Breast epithelium (tissue), 4 donors: ENCODE data around the gene ETNPPL. TPM values are rescaled to one million over a fixed set of nuclear protein-coding genes. Genes with fewer than 3 reads are reported as not detected.

Experiments used
- DNase-seq, 2 donors: peaks; one replicate each; pipeline ENCODE4 v3.0.0-alpha.2; 2019; ENCODE audit warnings: low spot score in 2 of 2
- H3K27ac ChIP-seq, 2 donors: fragments of 200-600 bp; sonication (generic) in 1 of 2; one replicate each; pipeline ENCODE4 v1.5.1; 2016 to 2019; ENCODE audit warnings: mild to moderate bottlenecking in 1 of 2
- H3K27me3 ChIP-seq, 2 donors: fragments of 200-600 bp; sonication (generic) in 1 of 2; one replicate each; pipeline versions ENCODE4 v1.5.1 to v1.6.0; 2017 to 2019; ENCODE audit warnings: control low read depth in 1 of 2, mild to moderate bottlenecking in 1 of 2
- H3K36me3 ChIP-seq: fragments of 200-600 bp; one replicate; pipeline ENCODE4 v1.5.1; 2019
- H3K4me1 ChIP-seq, 2 donors: fragments of 200-600 bp; sonication (generic); one replicate each; pipeline ENCODE4 v1.5.1; 2016 to 2019; ENCODE audit warnings: control low read depth in 1 of 2
- H3K4me3 ChIP-seq, 3 donors: fragments of 200-600 bp; sonication (generic); 1 replicate in 2 of 3; 2 replicates in 1 of 3; pipeline ENCODE4 v1.5.1; 2016 to 2019; ENCODE audit warnings: mild to moderate bottlenecking in 3 of 3, moderate library complexity in 2 of 3
- H3K9me3 ChIP-seq, 2 donors: fragments of 200-600 bp; sonication (generic) in 1 of 2; one replicate each; pipeline ENCODE4 v1.5.1; 2016 to 2019; ENCODE audit warnings: control low read depth in 1 of 2
- POLR2A ChIP-seq: fragments of 450-650 bp; IDR thresholded peaks from one replicate; pipeline ENCODE4 v1.6.1; 2016; ENCODE audit warnings: antibody characterized with exemption, mild to moderate bottlenecking, moderate library complexity
- POLR2AphosphoS5 ChIP-seq, 3 donors: sonication (generic); formaldehyde crosslinking; IDR thresholded peaks; one replicate each; pipeline ENCODE4 v1.6.1; 2017; ENCODE audit warnings: antibody characterized with exemption in 3 of 3
- intact Hi-C: fragments of 100-400 bp; cut with DNase I; formaldehyde crosslinking; loops from one replicate; pipeline ENCODE4 v1.15.1; 2023; ENCODE audit warnings: low total_unique reads
- total RNA-seq, 3 donors: library from RNA; depleted of rRNA; stranded (reverse); fragments of >200 nt; gene quantifications; one replicate each; pipeline ENCODE4 v1.1.0, GENCODE V29; 2016
- TF ChIP-seq, protein P1 (sequence below), 3 donors: fragments of 450-650 bp; IDR thresholded peaks; one replicate each; pipeline ENCODE4 v1.5.1; 2016 to 2017; ENCODE audit warnings: antibody characterized with exemption in 3 of 3, mild to moderate bottlenecking in 3 of 3, moderate library complexity in 3 of 3

The ETNPPL gene
- total RNA-seq, 3 donors from 2014 or later: not detected

DNA sequence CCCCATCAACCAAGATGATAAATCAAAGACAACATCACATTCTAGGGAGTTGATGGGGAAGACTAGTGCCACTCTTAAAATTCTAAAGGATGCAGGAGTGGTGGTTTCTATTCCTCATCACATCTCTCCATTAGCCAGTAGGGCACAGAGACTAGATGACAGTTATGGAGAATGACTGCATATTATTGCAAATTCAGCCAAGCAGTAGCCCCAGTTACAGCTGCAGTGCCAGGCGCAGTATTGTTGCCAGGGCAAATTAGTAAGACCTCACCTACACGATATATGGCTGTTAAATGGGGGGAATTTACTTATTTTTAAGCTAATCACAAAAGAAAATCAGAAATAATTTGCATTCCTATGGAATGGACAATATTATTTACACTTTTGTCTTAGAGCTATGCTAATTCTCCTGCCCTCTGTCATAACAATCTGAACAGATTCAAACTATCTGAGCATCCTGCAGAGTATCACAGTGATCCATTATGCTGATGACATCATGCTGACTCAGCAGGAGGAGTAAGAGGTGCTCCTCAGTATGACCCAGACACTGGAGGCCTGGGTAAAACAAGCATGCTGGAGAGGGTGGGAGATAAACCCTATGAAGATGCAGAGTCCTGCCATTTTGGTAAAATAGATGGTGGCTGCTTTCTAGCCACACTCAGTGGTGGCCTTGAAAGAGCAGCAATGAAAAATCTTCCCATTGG, 24.7 kb downstream of the ETNPPL start:
- H3K27ac ChIP-seq: no peak overlapping the region
- no peaks in the 10 kb centered on the region for H3K9me3 ChIP-seq
- TF ChIP-seq POLR2AphosphoS5 (IDR thresholded peaks at IDR 0.05): no peak
- no peak for TF ChIP-seq POLR2A
- TF ChIP-seq, protein P1, sequence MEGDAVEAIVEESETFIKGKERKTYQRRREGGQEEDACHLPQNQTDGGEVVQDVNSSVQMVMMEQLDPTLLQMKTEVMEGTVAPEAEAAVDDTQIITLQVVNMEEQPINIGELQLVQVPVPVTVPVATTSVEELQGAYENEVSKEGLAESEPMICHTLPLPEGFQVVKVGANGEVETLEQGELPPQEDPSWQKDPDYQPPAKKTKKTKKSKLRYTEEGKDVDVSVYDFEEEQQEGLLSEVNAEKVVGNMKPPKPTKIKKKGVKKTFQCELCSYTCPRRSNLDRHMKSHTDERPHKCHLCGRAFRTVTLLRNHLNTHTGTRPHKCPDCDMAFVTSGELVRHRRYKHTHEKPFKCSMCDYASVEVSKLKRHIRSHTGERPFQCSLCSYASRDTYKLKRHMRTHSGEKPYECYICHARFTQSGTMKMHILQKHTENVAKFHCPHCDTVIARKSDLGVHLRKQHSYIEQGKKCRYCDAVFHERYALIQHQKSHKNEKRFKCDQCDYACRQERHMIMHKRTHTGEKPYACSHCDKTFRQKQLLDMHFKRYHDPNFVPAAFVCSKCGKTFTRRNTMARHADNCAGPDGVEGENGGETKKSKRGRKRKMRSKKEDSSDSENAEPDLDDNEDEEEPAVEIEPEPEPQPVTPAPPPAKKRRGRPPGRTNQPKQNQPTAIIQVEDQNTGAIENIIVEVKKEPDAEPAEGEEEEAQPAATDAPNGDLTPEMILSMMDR (IDR thresholded peaks at IDR 0.05): no peak
- H3K4me1 ChIP-seq: no peaks in the 10 kb centered on the region
- intact Hi-C loops: no loop called here
- H3K27me3 ChIP-seq: no peaks in the 10 kb centered on the region
- no peak overlapping the region for H3K4me3 ChIP-seq
- no peak for DNase-seq
- H3K36me3 ChIP-seq: no peaks in the 10 kb centered on the region

DNA sequence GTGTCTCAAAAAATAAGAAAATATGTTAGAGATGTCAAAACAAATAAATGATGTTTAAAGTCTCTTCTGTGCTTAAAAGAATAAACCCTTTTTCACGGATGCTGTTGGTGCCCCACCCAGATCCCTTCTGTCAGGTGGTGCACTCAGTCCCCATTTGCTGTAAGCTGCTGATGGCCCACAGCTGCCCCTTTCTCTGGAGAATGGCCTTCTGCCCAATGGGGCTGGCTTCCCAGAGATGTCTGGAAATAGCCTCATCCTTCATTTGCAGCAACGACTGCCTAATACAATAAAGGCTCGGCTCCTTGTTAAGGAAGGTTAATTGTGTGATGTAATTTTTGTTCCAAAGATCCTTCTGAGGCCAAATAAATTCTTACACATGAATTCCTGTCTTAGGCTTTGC, 31.8 kb downstream of the ETNPPL start:
- DNase-seq: no peak
- H3K27ac ChIP-seq: no peak overlapping the region
- intact Hi-C loops: no loop called here
- TF ChIP-seq POLR2AphosphoS5 (IDR thresholded peaks at IDR 0.05) (no peak), POLR2A (no peak)
- TF ChIP-seq, protein P1 (IDR thresholded peaks at IDR 0.05): no peak
- H3K27me3 ChIP-seq: no peaks in the 10 kb centered on the region
- peaks cover 0 to 7% of the 10 kb centered on the region in 2 donors for H3K9me3 ChIP-seq
- no peak overlapping the region for H3K4me3 ChIP-seq
- no peaks in the 10 kb centered on the region for H3K36me3 ChIP-seq
- H3K4me1 ChIP-seq: no peaks in the 10 kb centered on the region

DNA sequence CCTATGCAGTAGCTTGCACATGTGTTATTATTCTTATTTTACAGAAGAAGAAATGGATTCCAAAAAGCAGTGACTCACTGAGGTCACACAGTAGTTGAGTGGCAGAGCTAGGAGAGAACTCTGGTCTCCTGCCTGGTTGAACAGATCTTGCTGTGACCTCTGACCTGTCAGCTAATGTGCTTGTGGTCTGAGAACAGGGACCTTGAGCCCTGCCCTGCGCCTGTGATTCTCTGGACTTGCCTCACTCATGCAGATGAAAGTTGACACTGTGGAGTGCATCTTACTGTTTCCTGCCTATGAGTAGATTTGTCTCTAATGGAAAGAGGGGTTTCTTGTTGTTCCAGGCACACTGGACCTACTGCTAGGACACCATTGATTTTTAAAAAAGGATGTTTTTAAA, 32.3 kb downstream of the ETNPPL start:
- Histone ChIP-seq H3K36me3 (no peaks in the 10 kb centered on the region), H3K27me3 (no peaks in the 10 kb centered on the region), H3K4me1 (no peaks in the 10 kb centered on the region), H3K9me3 (peaks cover 0 to 11% of the 10 kb centered on the region in 2 donors), H3K27ac (no peak overlapping the region), H3K4me3 (no peak overlapping the region)
- no peak for TF ChIP-seq POLR2A
- no peak for TF ChIP-seq POLR2AphosphoS5 (IDR thresholded peaks at IDR 0.05)
- TF ChIP-seq, protein P1 (IDR thresholded peaks at IDR 0.05): no peak
- intact Hi-C loops: no loop called here
- DNase-seq: no peak

DNA sequence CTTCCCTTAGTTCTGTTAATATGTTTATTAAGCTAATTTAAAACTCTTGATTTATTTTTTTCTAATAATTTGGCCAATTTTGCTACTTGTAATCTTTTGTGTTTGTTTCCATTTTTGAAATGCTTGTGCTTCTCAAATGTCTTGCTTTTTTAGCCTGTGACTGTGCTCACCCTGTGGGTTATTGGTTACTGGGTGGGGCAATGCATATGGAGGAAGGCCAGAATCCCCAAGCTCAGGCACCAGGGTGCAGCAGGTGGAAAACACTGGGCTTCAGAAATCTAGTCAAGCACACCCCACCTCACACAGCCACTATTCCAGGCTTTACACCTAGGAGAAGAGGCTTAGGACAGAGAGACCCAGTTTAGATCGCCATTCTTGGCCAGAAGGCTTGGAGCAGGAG, 33.1 kb downstream of the ETNPPL start:
- no peaks in the 10 kb centered on the region for H3K4me1 ChIP-seq
- DNase-seq: no peak
- intact Hi-C loops: no loop called here
- H3K4me3 ChIP-seq: no peak overlapping the region
- H3K36me3 ChIP-seq: no peaks in the 10 kb centered on the region
- no peak overlapping the region for H3K27ac ChIP-seq
- no peaks in the 10 kb centered on the region for H3K27me3 ChIP-seq
- peaks cover 0 to 16% of the 10 kb centered on the region in 2 donors for H3K9me3 ChIP-seq
- TF ChIP-seq POLR2A: no peak
- TF ChIP-seq, protein P1 (IDR thresholded peaks at IDR 0.05): no peak
- TF ChIP-seq POLR2AphosphoS5 (IDR thresholded peaks at IDR 0.05): no peak

DNA sequence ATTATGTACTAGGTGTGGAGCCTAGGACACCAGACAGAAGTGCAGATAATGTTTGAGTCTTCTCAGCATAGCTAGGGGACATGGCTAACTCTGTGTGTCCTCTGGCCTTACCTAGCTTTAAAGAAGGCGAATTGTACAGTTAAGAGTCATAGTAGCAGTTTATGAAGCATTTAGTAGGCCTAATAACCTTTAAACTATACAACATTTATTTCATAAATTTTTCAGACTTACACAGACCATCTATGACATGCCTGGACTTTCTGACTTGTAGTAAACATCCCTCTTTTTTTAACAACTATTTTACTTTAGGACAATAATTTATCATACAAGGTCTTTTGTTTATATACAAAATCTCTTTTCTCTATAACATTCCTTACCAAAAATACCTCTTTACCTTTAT, 37.4 kb downstream of the ETNPPL start:
- intact Hi-C loops: no loop called here
- DNase-seq: no peak

More for the DNA sequence above, 37.4 kb downstream of the ETNPPL start:
- Histone ChIP-seq H3K27ac (no peak overlapping the region), H3K27me3 (no peaks in the 10 kb centered on the region), H3K36me3 (no peaks in the 10 kb centered on the region), H3K4me1 (no peaks in the 10 kb centered on the region), H3K9me3 (peaks cover 0 to 16% of the 10 kb centered on the region in 2 donors), H3K4me3 (no peak overlapping the region)
- TF ChIP-seq POLR2A: no peak
- TF ChIP-seq POLR2AphosphoS5 (IDR thresholded peaks at IDR 0.05): no peak
- TF ChIP-seq, protein P1 (IDR thresholded peaks at IDR 0.05): no peak
